Endothelial cell of umbilical vein (primary cell): ENCODE data around the gene DEPDC5. TPM values are rescaled to one million over a fixed set of nuclear protein-coding genes. Genes with fewer than 3 reads are reported as not detected.

ENCODE experiments used
- BruUV-seq: library from RNA; stranded (reverse); fragments of 400-500 nt; replicated peaks from 2 replicates; lab custom pipeline; 2021; lab: Mats Ljungman, UMichigan
- CTCF ChIA-PET: fragments of 300-600, 350-600 bp; sonication (Branson Sonifier 250); formaldehyde crosslinking; loops from one replicate; lab custom pipeline; 2021; ENCODE audit warnings: antibody characterized with exemption, inconsistent platforms; lab: Charles Lee
- POLR2A ChIA-PET: fragments of 300-600, 350-600 bp; sonication (Branson Sonifier 250); formaldehyde crosslinking; loops from one replicate; lab custom pipeline; 2021; ENCODE audit warnings: antibody characterized with exemption, inconsistent platforms; lab: Charles Lee
- DNase-seq: peaks from one replicate; pipeline ENCODE4 v3.0.0-alpha.2; 2011; ENCODE audit warnings: low read depth, low spot score
- FAIRE-seq: peaks from 2 replicates; lab custom pipeline; 2011; peaks lifted over from hg19 to GRCh38; lab: Jason Lieb, UNC
- H2AFZ ChIP-seq: 2 replicates; pipeline ENCODE4 v1.6.0; 2012; ENCODE audit warnings: low read depth, low read length, control low read depth, inconsistent platforms
- H3K27ac ChIP-seq: 2 replicates; pipeline ENCODE4 v1.5.1; 2011; ENCODE audit warnings: low read depth, mild to moderate bottlenecking, control low read depth, low read length, moderate library complexity; ENCODE audit not compliant: insufficient read depth
- H3K27me3 ChIP-seq, 2 experiments: 2 replicates each; pipeline versions ENCODE4 v1.6.0 to v1.6.1; 2011; ENCODE audit warnings: low read length in 2 of 2, mixed read lengths in 1 of 2; ENCODE audit not compliant: control insufficient read depth in 2 of 2, insufficient read depth in 2 of 2
- H3K36me3 ChIP-seq, 2 experiments: 2 replicates in 1 of 2; 3 replicates in 1 of 2; pipeline ENCODE4 v1.5.1; 2011; ENCODE audit warnings: low read length in 2 of 2, mild to moderate bottlenecking in 1 of 2, moderate library complexity in 1 of 2; ENCODE audit not compliant: control insufficient read depth in 2 of 2, insufficient read depth in 2 of 2; ENCODE audit errors: extremely low read depth in 1 of 2
- H3K4me1 ChIP-seq: 3 replicates; pipeline ENCODE4 v1.5.1; 2011; ENCODE audit warnings: mild to moderate bottlenecking, low read length; ENCODE audit not compliant: control insufficient read depth, insufficient read depth; ENCODE audit errors: extremely low read depth
- H3K4me2 ChIP-seq: 2 replicates; pipeline ENCODE4 v1.6.1; 2011; ENCODE audit warnings: low read length, control low read depth, mixed read lengths; ENCODE audit not compliant: insufficient read depth
- H3K4me3 ChIP-seq, 3 experiments: fragments of 200-600 bp in 1 of 3; sonication (generic), shearing (Covaris generic) in 1 of 3; replicated peaks in 1 of 3; 2 replicates each; pipeline ENCODE4 v1.5.1; 2011 to 2016; ENCODE audit warnings: control low read depth in 3 of 3, low read length in 3 of 3, mild to moderate bottlenecking in 2 of 3, inconsistent platforms in 1 of 3, low read depth in 1 of 3, moderate library complexity in 1 of 3; ENCODE audit not compliant: insufficient read depth in 1 of 3
- H3K79me2 ChIP-seq: 2 replicates; pipeline ENCODE4 v1.6.0; 2012; ENCODE audit warnings: low read length, inconsistent platforms; ENCODE audit not compliant: control insufficient read depth, insufficient read depth
- H3K9ac ChIP-seq: replicated peaks from 2 replicates; pipeline ENCODE3; 2011; ENCODE audit warnings: low read length, control low read depth; ENCODE audit not compliant: insufficient read depth; ENCODE audit errors: extremely low read depth
- H3K9me1 ChIP-seq: replicated peaks from 3 replicates; pipeline ENCODE4 v1.6.0; 2011; ENCODE audit warnings: mild to moderate bottlenecking, low read length; ENCODE audit not compliant: control insufficient read depth, insufficient read depth; ENCODE audit errors: extremely low read depth
- H3K9me3 ChIP-seq: replicated peaks from 2 replicates; pipeline ENCODE4 v1.5.1; 2012; ENCODE audit warnings: low read length, inconsistent platforms; ENCODE audit not compliant: control insufficient read depth, insufficient read depth
- H4K20me1 ChIP-seq: replicated peaks from 2 replicates; pipeline ENCODE3; 2011; ENCODE audit warnings: mild to moderate bottlenecking, low read length; ENCODE audit not compliant: control insufficient read depth, insufficient read depth; ENCODE audit errors: extremely low read depth
- EZH2 ChIP-seq: IDR thresholded peaks from 2 replicates; pipeline ENCODE4 v1.6.1; 2012; ENCODE audit warnings: borderline replicate concordance, low read depth, mild to moderate bottlenecking, moderate library complexity, low read length, inconsistent platforms; ENCODE audit not compliant: severe bottlenecking
- FOS ChIP-seq: IDR thresholded peaks from 2 replicates; pipeline ENCODE4 v1.6.1; 2011; ENCODE audit warnings: mild to moderate bottlenecking, low read length, moderate library complexity, borderline replicate concordance; ENCODE audit not compliant: insufficient read depth
- GATA2 ChIP-seq: IDR thresholded peaks from 2 replicates; pipeline ENCODE4 v1.7.0; 2011; ENCODE audit warnings: low read depth, mild to moderate bottlenecking, moderate library complexity, mixed read lengths, low read length; ENCODE audit not compliant: insufficient read length, insufficient read depth
- JUN ChIP-seq: IDR thresholded peaks from 2 replicates; pipeline ENCODE4 v1.6.1; 2011; ENCODE audit warnings: borderline replicate concordance, low read depth; ENCODE audit not compliant: insufficient read length, insufficient read depth
- MAX ChIP-seq: IDR thresholded peaks from 2 replicates; pipeline ENCODE4 v1.6.1; 2011; ENCODE audit not compliant: insufficient read depth, insufficient read length
- MYC ChIP-seq: IDR thresholded peaks from one replicate; pipeline ENCODE4 v1.6.1; 2011; ENCODE audit warnings: mild to moderate bottlenecking, low read depth, low read length
- POLR2A ChIP-seq: IDR thresholded peaks from 2 replicates; pipeline ENCODE4 v1.6.1; 2012; ENCODE audit warnings: low read depth, mild to moderate bottlenecking, control low read depth, low read length
- POLR2AphosphoS5 ChIP-seq: IDR thresholded peaks from 2 replicates; pipeline ENCODE4 v1.6.1; 2012; ENCODE audit warnings: low read depth, mild to moderate bottlenecking, control low read depth, low read length, moderate library complexity; ENCODE audit not compliant: insufficient read depth
- dilution Hi-C: fragments of 300-500 bp; cut with MboI; formaldehyde crosslinking; loops from one replicate; pipeline ENCODE4 v1.15.0; 2019; ENCODE audit warnings: low sequenced_read_pairs; ENCODE audit not compliant: extremely low pct_ligation_motif_present
- intact Hi-C: fragments of 100-400 bp; cut with micrococcal nuclease; formaldehyde crosslinking; loops from one replicate; pipeline ENCODE4 v1.10.0; 2022
- polyA plus RNA-seq, 4 experiments: library from polyadenylated mRNA; depleted of rRNA in 3 of 4; stranded (reverse) in 3 of 4; unstranded in 1 of 4; fragments of >200 nt; gene quantifications; 2 replicates each; pipeline versions ENCODE4 v1.2.1 to v1.2.3, GENCODE V29; 2011 to 2012; ENCODE audit warnings: missing spikeins in 1 of 4
- total RNA-seq: library from RNA; stranded (reverse); gene quantifications from 2 replicates; pipeline ENCODE4 v1.2.3, GENCODE V29; 2021
- TF ChIP-seq, protein P1 (sequence below), 2 donors: IDR thresholded peaks; 1 replicate in 1 of 2; 2 replicates in 1 of 2; pipeline ENCODE4 v1.5.1; 2011; ENCODE audit warnings: low read length in 2 of 2, mild to moderate bottlenecking in 2 of 2, moderate library complexity in 2 of 2, control low read depth in 1 of 2, inconsistent platforms in 1 of 2, low read depth in 1 of 2; ENCODE audit not compliant: insufficient read depth in 1 of 2; ENCODE audit errors: extremely low read depth in 1 of 2

The DEPDC5 gene
- total and polyA plus RNA-seq, 2 donors (not counting 3 experiments of a cell fraction or from before 2014, with no cell fraction given) = 13.1 to 36.6 TPM

- FAIRE-seq = peak; percentile 70
- no peaks in the 10 kb centered on the region for H3K79me2 ChIP-seq
- intact Hi-C loops = no loop called here
- ChIA-PET POLR2A (no interaction called here), CTCF (interaction anchor here (1.4 kb wide), 1 partner anchor 8 kb away, joined by 3 read pairs; no protein-coding TSS in a partner anchor)
- no peaks in the 10 kb centered on the region for H3K36me3 ChIP-seq
- no peak overlapping the region for H3K27ac ChIP-seq
- H2AFZ ChIP-seq = no peak overlapping the region
- peaks cover 3% of the 10 kb centered on the region for H3K4me1 ChIP-seq
- no peaks in the 10 kb centered on the region for H3K9me1 ChIP-seq
- no TSS peak for BruUV-seq
- no peaks in the 10 kb centered on the region for H4K20me1 ChIP-seq
- no peak overlapping the region for H3K9ac ChIP-seq
- no peak overlapping the region for H3K4me2 ChIP-seq
- no peak overlapping the region for H3K4me3 ChIP-seq
- H3K9me3 ChIP-seq = no peaks in the 10 kb centered on the region
- DNase-seq = no peak
- TF ChIP-seq MAX (no peak), EZH2 (no peak), FOS (no peak), GATA2 (no peak), POLR2AphosphoS5 (no peak), JUN (no peak), POLR2A (no peak), MYC (no peak)
- TF ChIP-seq, protein P1, sequence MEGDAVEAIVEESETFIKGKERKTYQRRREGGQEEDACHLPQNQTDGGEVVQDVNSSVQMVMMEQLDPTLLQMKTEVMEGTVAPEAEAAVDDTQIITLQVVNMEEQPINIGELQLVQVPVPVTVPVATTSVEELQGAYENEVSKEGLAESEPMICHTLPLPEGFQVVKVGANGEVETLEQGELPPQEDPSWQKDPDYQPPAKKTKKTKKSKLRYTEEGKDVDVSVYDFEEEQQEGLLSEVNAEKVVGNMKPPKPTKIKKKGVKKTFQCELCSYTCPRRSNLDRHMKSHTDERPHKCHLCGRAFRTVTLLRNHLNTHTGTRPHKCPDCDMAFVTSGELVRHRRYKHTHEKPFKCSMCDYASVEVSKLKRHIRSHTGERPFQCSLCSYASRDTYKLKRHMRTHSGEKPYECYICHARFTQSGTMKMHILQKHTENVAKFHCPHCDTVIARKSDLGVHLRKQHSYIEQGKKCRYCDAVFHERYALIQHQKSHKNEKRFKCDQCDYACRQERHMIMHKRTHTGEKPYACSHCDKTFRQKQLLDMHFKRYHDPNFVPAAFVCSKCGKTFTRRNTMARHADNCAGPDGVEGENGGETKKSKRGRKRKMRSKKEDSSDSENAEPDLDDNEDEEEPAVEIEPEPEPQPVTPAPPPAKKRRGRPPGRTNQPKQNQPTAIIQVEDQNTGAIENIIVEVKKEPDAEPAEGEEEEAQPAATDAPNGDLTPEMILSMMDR (IDR thresholded peaks at IDR 0.05; ENCODE audit: extremely low read depth in 1 of 2, insufficient read depth in 1 of 2, low read depth in 1 of 2, low read length in 2 of 2) = no peak
- no peaks in the 10 kb centered on the region for H3K27me3 ChIP-seq
- dilution Hi-C loops = no loop called here
Measured at GRCh38 chr22:31911565-31912406, 158.0 kb downstream of the DEPDC5 start.
